K562 (cell line): Measurements from ENCODE around the gene TCEAL9. TPM values are rescaled to one million over a fixed set of nuclear protein-coding genes. Genes with fewer than 3 reads are reported as not detected.
A peak's percentile ranks its signal among the peaks of the same experiment; 100 is the strongest.

Source experiments
- ATAC-seq: fragments of 200-7000 bp; cut with Tn5 transposase; 3 replicates; pipeline ENCODE4 v1.9.1; 2020; ENCODE audit warnings: moderate library complexity
- BruUV-seq: library from RNA; stranded (reverse); fragments of 400-500 nt; replicated peaks from 2 replicates; lab custom pipeline; 2021; lab: Mats Ljungman, UMichigan
- CTCF ChIA-PET: fragments of 300-600 bp; formaldehyde crosslinking; extraction: SDS; loops from one replicate; lab custom pipeline; 2021; ENCODE audit warnings: low intra/inter-chr PET ratio; lab: Yijun Ruan, JAX
- POLR2A ChIA-PET: fragments of 300-600, 350-650 bp; sonication (Branson Sonifier 250); formaldehyde crosslinking; extraction: SDS; loops from one replicate; lab custom pipeline; 2021; ENCODE audit warnings: antibody characterized with exemption, inconsistent platforms; lab: Yijun Ruan, JAX
- DNase-seq, 4 experiments: peaks; one replicate each; pipeline versions ENCODE4 v3.0.0 to v3.0.0-alpha.2; 2011 to 2018; ENCODE audit warnings: low spot score in 3 of 4, mixed read lengths in 3 of 4; ENCODE audit errors: extremely low read depth in 1 of 4
- FAIRE-seq: peaks from 2 replicates; lab custom pipeline; 2011; peaks lifted over from hg19 to GRCh38; lab: Jason Lieb, UNC
- H2AFZ ChIP-seq: 2 replicates; pipeline ENCODE4 v1.6.0; 2011; ENCODE audit warnings: low read depth, low read length, control low read depth, inconsistent platforms
- H3K27ac ChIP-seq: fragments of 200-600 bp; 3 replicates; pipeline ENCODE4 v1.8.0; 2011; ENCODE audit warnings: low read depth, mild to moderate bottlenecking, control low read depth, inconsistent platforms, low read length, moderate library complexity, mixed read lengths; ENCODE audit errors: extremely low read depth
- H3K27me3 ChIP-seq, 2 experiments: fragments of 300-600 bp in 1 of 2; 2 replicates in 1 of 2; 3 replicates in 1 of 2; pipeline versions ENCODE4 v1.6.0 to v1.8.0; 2011; ENCODE audit warnings: inconsistent platforms in 2 of 2, low read length in 2 of 2, mild to moderate bottlenecking in 1 of 2, mixed read lengths in 1 of 2, moderate library complexity in 1 of 2; ENCODE audit not compliant: control insufficient read depth in 2 of 2, insufficient read depth in 2 of 2
- H3K36me3 ChIP-seq: fragments of 300-600 bp; 3 replicates; pipeline ENCODE4 v1.8.0; 2011; ENCODE audit warnings: mild to moderate bottlenecking, low read length, inconsistent platforms; ENCODE audit not compliant: control insufficient read depth, insufficient read depth
- H3K4me1 ChIP-seq, 2 experiments: fragments of 200-600 bp in 1 of 2; replicated peaks in 1 of 2; 2 replicates in 1 of 2; 3 replicates in 1 of 2; pipeline versions ENCODE4 v1.5.1 to v1.8.0; 2011; ENCODE audit warnings: inconsistent platforms in 2 of 2, low read length in 2 of 2, mild to moderate bottlenecking in 1 of 2, mixed read lengths in 1 of 2, moderate library complexity in 1 of 2; ENCODE audit not compliant: control insufficient read depth in 2 of 2, insufficient read depth in 2 of 2
- H3K4me2 ChIP-seq: 2 replicates; pipeline ENCODE4 v1.6.1; 2011; ENCODE audit warnings: low read length, control low read depth, inconsistent platforms, mixed read lengths; ENCODE audit not compliant: insufficient read depth
- H3K4me3 ChIP-seq: fragments of 200-600 bp; sonication (generic), shearing (Covaris generic); 2 replicates; pipeline ENCODE4 v1.5.1; 2016; ENCODE audit warnings: control low read depth, inconsistent platforms
- H3K79me2 ChIP-seq: fragments of 200-600 bp; 3 replicates; pipeline ENCODE4 v1.8.0; 2011; ENCODE audit warnings: low read length, inconsistent platforms; ENCODE audit not compliant: control insufficient read depth, insufficient read depth
- H3K9ac ChIP-seq, 2 experiments: 2 replicates each; pipeline versions ENCODE4 v1.6.0 to v1.6.1; 2011; ENCODE audit warnings: low read depth in 2 of 2, low read length in 2 of 2, control low read depth in 1 of 2, inconsistent platforms in 1 of 2, mild to moderate bottlenecking in 1 of 2, mixed read lengths in 1 of 2; ENCODE audit not compliant: insufficient read depth in 1 of 2
- H3K9me1 ChIP-seq: one replicate; pipeline ENCODE4 v1.6.0; 2011; ENCODE audit warnings: inconsistent platforms, mild to moderate bottlenecking, low read length, moderate library complexity; ENCODE audit not compliant: control insufficient read depth, insufficient read depth
- H3K9me3 ChIP-seq: replicated peaks from 2 replicates; pipeline ENCODE4 v1.5.1; 2011; ENCODE audit warnings: low read depth, low read length, inconsistent platforms; ENCODE audit not compliant: control insufficient read depth, insufficient read depth
- H4K20me1 ChIP-seq: replicated peaks from 2 replicates; pipeline ENCODE4 v1.6.1; 2011; ENCODE audit warnings: low read length, inconsistent platforms, mixed read lengths; ENCODE audit not compliant: control insufficient read depth, insufficient read depth
- HCFC1 ChIP-seq: IDR thresholded peaks from 2 replicates; pipeline ENCODE4 v1.6.1; 2012; ENCODE audit warnings: low read depth, low read length, improper control_type of control experiment
- POLR2A ChIP-seq: fragments of 450-650 bp; conservative IDR thresholded peaks from 2 replicates; pipeline ENCODE4 v1.6.1; 2016
- RAD21 ChIP-seq, 2 experiments: fragments of 250-450 bp in 1 of 2; fragments of 450-650 bp in 1 of 2; sonication (Bioruptor Pico) in 1 of 2; formaldehyde crosslinking in 1 of 2; IDR thresholded peaks in 1 of 2; conservative IDR thresholded peaks in 1 of 2; 2 replicates each; pipeline versions ENCODE4 v1.4.0 to v1.8.0; 2020 to 2022; ENCODE audit warnings: mild to moderate bottlenecking in 2 of 2, moderate library complexity in 1 of 2
- SMC3 ChIP-seq: conservative IDR thresholded peaks from 2 replicates; pipeline ENCODE4 v1.6.1; 2011; ENCODE audit warnings: low read depth, low read length, improper control_type of control experiment; ENCODE audit not compliant: insufficient read depth
- WGBS: fragments of 100-300 bp; shearing (Covaris generic); methylation state at CpG from one replicate; pipeline ENCODE4 v1.1.6; 2016; ENCODE audit warnings: low coverage, mixed read lengths; ENCODE audit not compliant: insufficient coverage; ENCODE audit errors: missing lambda C conversion rate; 5-methylcytosine and 5-hydroxymethylcytosine counted together
- in situ Hi-C: fragments of 300-500 bp; cut with MboI; formaldehyde crosslinking; loops from 4 replicates; pipeline ENCODE4 v1.15.0; 2018; ENCODE audit warnings: inconsistent platforms, mixed read lengths
- intact Hi-C: fragments of 100-400 bp; cut with micrococcal nuclease; formaldehyde crosslinking; loops from 2 replicates; pipeline ENCODE4 v1.14.2; 2022
- polyA plus RNA-seq, 8 experiments: library from polyadenylated mRNA; depleted of rRNA in 4 of 8; stranded (reverse) in 5 of 8; unstranded in 3 of 8; fragments of >200 nt; fragmentation: Nextera tagmentation in 2 of 8; fragmentation: Illumina TruSeq in 1 of 8; extraction: Ambion mirVana in 2 of 8; extraction: Trizol in 1 of 8; gene quantifications; 2 replicates each; pipeline versions ENCODE4 v1.2.1 to v1.2.3, GENCODE V29; 2011 to 2014; ENCODE audit warnings: inconsistent platforms in 1 of 8, missing spikeins in 1 of 8
- total RNA-seq, 7 experiments: library from RNA; depleted of rRNA in 6 of 7; stranded (reverse); fragments of >200 nt in 6 of 7; fragmentation: Illumina TruSeq in 2 of 7; extraction: Trizol in 2 of 7; gene quantifications; 2 replicates each; pipeline versions ENCODE4 v1.2.1 to v1.2.3, GENCODE V29; 2011 to 2021; ENCODE audit warnings: low replicate concordance in 1 of 7
- TF ChIP-seq, protein P1 (sequence below), 2 experiments: fragments of 450-650 bp; formaldehyde crosslinking in 1 of 2; IDR thresholded peaks; 2 replicates each; pipeline versions ENCODE4 v1.4.0 to v1.6.1; 2014 to 2020; ENCODE audit warnings: mild to moderate bottlenecking in 2 of 2, borderline replicate concordance in 1 of 2, low read depth in 1 of 2
- TF ChIP-seq, protein P2 (sequence below), 3 experiments: IDR thresholded peaks in 2 of 3; conservative IDR thresholded peaks in 1 of 3; 2 replicates each; pipeline ENCODE4 v1.5.1; 2011 to 2012; ENCODE audit warnings: low read length in 3 of 3, mild to moderate bottlenecking in 3 of 3, control low read depth in 2 of 3, improper control_type of control experiment in 1 of 3, inconsistent platforms in 1 of 3, low read depth in 1 of 3, mixed read lengths in 1 of 3, moderate library complexity in 1 of 3; ENCODE audit not compliant: insufficient read depth in 2 of 3

The TCEAL9 gene
- total and polyA plus RNA-seq, 9 of the 15 experiments (the other 6 are each of a cell fraction or from before 2014, with no cell fraction given): 16.2 to 106 (median 69.6) TPM

DNA sequence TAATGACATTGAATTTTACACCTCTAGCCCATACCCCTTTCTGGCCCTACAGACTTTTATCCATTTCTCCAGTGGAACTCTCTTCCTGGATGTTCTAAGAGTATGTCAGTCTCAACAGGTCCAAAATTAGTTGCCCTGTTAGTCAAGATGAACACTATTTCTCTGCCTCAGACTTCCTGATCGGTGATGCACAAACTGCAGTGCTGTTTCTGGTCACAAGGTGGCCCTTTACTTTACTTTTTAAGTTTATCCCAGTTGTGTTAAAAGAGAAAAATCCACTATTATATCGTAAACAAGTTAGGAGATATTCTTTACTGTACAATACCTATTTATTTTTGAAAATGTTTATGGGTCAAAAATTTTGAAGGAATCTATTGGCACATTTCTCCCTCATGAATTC is 13.2 kb upstream of the TCEAL9 start:
- ChIA-PET POLR2A (no interaction called here), CTCF (interaction anchor here (1.6 kb wide), 1 partner anchor 121 kb away, joined by 6 read pairs; no protein-coding TSS in a partner anchor)
- peak; percentile 16 to 50 (median 20) for DNase-seq
- BruUV-seq: no TSS peak
- no peak overlapping the region for H3K9ac ChIP-seq
- no peaks in the 10 kb centered on the region for H3K36me3 ChIP-seq
- WGBS: 6% methylated on average over 2 of the region's 2 CpGs
- intact Hi-C loops: loop anchor here (1.0 kb wide), 2 partner anchors 121 to 146 kb away; no protein-coding TSS in a partner anchor
- no peak overlapping the region for H3K4me3 ChIP-seq
- in situ Hi-C loops: no loop called here
- peak; percentile 81 for ATAC-seq
- H4K20me1 ChIP-seq: no peaks in the 10 kb centered on the region
- H3K79me2 ChIP-seq: no peaks in the 10 kb centered on the region
- TF ChIP-seq, protein P1, sequence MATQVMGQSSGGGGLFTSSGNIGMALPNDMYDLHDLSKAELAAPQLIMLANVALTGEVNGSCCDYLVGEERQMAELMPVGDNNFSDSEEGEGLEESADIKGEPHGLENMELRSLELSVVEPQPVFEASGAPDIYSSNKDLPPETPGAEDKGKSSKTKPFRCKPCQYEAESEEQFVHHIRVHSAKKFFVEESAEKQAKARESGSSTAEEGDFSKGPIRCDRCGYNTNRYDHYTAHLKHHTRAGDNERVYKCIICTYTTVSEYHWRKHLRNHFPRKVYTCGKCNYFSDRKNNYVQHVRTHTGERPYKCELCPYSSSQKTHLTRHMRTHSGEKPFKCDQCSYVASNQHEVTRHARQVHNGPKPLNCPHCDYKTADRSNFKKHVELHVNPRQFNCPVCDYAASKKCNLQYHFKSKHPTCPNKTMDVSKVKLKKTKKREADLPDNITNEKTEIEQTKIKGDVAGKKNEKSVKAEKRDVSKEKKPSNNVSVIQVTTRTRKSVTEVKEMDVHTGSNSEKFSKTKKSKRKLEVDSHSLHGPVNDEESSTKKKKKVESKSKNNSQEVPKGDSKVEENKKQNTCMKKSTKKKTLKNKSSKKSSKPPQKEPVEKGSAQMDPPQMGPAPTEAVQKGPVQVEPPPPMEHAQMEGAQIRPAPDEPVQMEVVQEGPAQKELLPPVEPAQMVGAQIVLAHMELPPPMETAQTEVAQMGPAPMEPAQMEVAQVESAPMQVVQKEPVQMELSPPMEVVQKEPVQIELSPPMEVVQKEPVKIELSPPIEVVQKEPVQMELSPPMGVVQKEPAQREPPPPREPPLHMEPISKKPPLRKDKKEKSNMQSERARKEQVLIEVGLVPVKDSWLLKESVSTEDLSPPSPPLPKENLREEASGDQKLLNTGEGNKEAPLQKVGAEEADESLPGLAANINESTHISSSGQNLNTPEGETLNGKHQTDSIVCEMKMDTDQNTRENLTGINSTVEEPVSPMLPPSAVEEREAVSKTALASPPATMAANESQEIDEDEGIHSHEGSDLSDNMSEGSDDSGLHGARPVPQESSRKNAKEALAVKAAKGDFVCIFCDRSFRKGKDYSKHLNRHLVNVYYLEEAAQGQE (IDR thresholded peaks at IDR 0.05; ENCODE audit: borderline replicate concordance): peak; percentile 40; the same call in 1 of the 2 replicates
- TF ChIP-seq, protein P1 (CRISPR knock-in tag; IDR thresholded peaks at IDR 0.05; ENCODE audit: low read depth): no peak
- TF ChIP-seq HCFC1: no peak
- TF ChIP-seq POLR2A: no peak
- TF ChIP-seq, protein P2, sequence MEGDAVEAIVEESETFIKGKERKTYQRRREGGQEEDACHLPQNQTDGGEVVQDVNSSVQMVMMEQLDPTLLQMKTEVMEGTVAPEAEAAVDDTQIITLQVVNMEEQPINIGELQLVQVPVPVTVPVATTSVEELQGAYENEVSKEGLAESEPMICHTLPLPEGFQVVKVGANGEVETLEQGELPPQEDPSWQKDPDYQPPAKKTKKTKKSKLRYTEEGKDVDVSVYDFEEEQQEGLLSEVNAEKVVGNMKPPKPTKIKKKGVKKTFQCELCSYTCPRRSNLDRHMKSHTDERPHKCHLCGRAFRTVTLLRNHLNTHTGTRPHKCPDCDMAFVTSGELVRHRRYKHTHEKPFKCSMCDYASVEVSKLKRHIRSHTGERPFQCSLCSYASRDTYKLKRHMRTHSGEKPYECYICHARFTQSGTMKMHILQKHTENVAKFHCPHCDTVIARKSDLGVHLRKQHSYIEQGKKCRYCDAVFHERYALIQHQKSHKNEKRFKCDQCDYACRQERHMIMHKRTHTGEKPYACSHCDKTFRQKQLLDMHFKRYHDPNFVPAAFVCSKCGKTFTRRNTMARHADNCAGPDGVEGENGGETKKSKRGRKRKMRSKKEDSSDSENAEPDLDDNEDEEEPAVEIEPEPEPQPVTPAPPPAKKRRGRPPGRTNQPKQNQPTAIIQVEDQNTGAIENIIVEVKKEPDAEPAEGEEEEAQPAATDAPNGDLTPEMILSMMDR (IDR thresholded peaks at IDR 0.05 in 2 of 3, conservative IDR thresholded peaks at IDR 0.05 in 1 of 3; ENCODE audit: insufficient read depth in 2 of 3, low read depth in 1 of 3, low read length in 3 of 3): peak; percentile 41 to 62 (median 58); a peak in 5 of 6 replicates
- peak; percentile 49 to 69 for TF ChIP-seq RAD21 (CRISPR knock-in tag; conservative IDR thresholded peaks at IDR 0.05 in 1 of 2, IDR thresholded peaks at IDR 0.05 in 1 of 2)
- 0 out of 2 replicates have a peak, but pooled peaks have one; percentile 38 for TF ChIP-seq SMC3
- no peaks in the 10 kb centered on the region; a peak in 1 of 5 replicates for H3K4me1 ChIP-seq
- H3K27ac ChIP-seq: no peak overlapping the region
- no peak overlapping the region for H3K4me2 ChIP-seq
- H3K9me3 ChIP-seq: no peaks in the 10 kb centered on the region
- peak overlapping the region; percentile 79 for H2AFZ ChIP-seq
- no peaks in the 10 kb centered on the region for H3K9me1 ChIP-seq
- FAIRE-seq: peak; percentile 46
- no peaks in the 10 kb centered on the region for H3K27me3 ChIP-seq
